ENCODE data around the gene CAPN13. TPM values are rescaled to one million over a fixed set of nuclear protein-coding genes. Genes with fewer than 3 reads are reported as not detected.

The CAPN13 gene
- polyA plus RNA-seq, 1 of the 3 experiments (the other 2 are of a cell fraction), result not detected

GRCh38 chr2:30705056-30705455 lies 102.2 kb downstream of the CAPN13 start:
- Histone ChIP-seq H3F3A (replicated peaks; ENCODE audit: insufficient read depth) (no peaks in the 10 kb centered on the region), H3K4me2 (no peak overlapping the region), H3K79me2 (ENCODE audit: insufficient read depth) (no peaks in the 10 kb centered on the region), H3K9me2 (no peaks in the 10 kb centered on the region), H3K4me1 (ENCODE audit: control insufficient read depth in 1 of 2, insufficient read depth in 2 of 2, low read depth in 1 of 2, low read length in 1 of 2) (peaks cover 0 to 4% of the 10 kb centered on the region in 2 experiments; a peak in 1 of 4 replicates), H3K9me3 (peaks cover 17% of the 10 kb centered on the region), H2AFZ (ENCODE audit: low read depth) (no peak overlapping the region), H3K27me3 (ENCODE audit: insufficient read depth) (no peaks in the 10 kb centered on the region), H3K36me3 (replicated peaks in 1 of 2; ENCODE audit: control insufficient read depth in 1 of 2, insufficient read depth in 2 of 2, low read length in 1 of 2) (no peaks in the 10 kb centered on the region), H3K27ac (ENCODE audit: low read depth in 2 of 2, low read length in 1 of 2) (no peak overlapping the region), H3K9ac (no peak overlapping the region), H3K4me3 (ENCODE audit: low read depth in 2 of 2, low read length in 1 of 2) (no peak overlapping the region), H4K20me1 (ENCODE audit: insufficient read depth) (no peaks in the 10 kb centered on the region)
- DNase-seq, result no peak
- POLR2A ChIA-PET, result interaction anchor here (0.6 kb wide), 1 partner anchor 521 kb away, joined by 4 read pairs; no protein-coding TSS in a partner anchor
- WGBS (ENCODE audit: low lambda C conversion rate), result 75% methylated on average over 5 of the region's 5 CpGs
- TF ChIP-seq TAF1 (IDR thresholded peaks at IDR 0.05; ENCODE audit: borderline replicate concordance, low read depth, low read length), result no peak
- TF ChIP-seq JUND (IDR thresholded peaks at IDR 0.05), result no peak
- TF ChIP-seq EP300 (IDR thresholded peaks at IDR 0.05; ENCODE audit: borderline replicate concordance in 1 of 2, low read depth in 1 of 2, low read length in 1 of 2), result no peak
- no peak for TF ChIP-seq MAX (IDR thresholded peaks at IDR 0.05; ENCODE audit: low read depth)
- no peak for TF ChIP-seq REST (IDR thresholded peaks at IDR 0.05; ENCODE audit: low read depth, low read length)
- TF ChIP-seq CTCF (IDR thresholded peaks at IDR 0.05), result no peak
- no peak for TF ChIP-seq POLR2AphosphoS5 (IDR thresholded peaks at IDR 0.05; ENCODE audit: low read depth, low read length)
- no peak for TF ChIP-seq FOXM1 (IDR thresholded peaks at IDR 0.05; ENCODE audit: low read depth)
- no peak for TF ChIP-seq MEF2A (IDR thresholded peaks at IDR 0.05; ENCODE audit: borderline replicate concordance, low read depth)
- TF ChIP-seq ELF1 (IDR thresholded peaks at IDR 0.05), result no peak
- CTCF ChIA-PET, result interaction anchor here (0.6 to 16.8 kb wide), 16 partner anchors 8 to 557 kb away, joined by 3 to 573 read pairs (median 4); partner anchors contain the start of genes LBH and LCLAT1

Data from SK-N-SH (cell line).